Stimulated activated naive B cell treated with anti-CD40 and anti-IgM and Interleukin-4, amounts not matched to agents 10 μg/mL and 1 μg/mL and 100 μg/mL, for 72 hours (primary cell): ENCODE measurements around the gene RFX4.
A peak's percentile ranks its signal among the peaks of the same experiment; 100 is the strongest.

Experiments used
- ATAC-seq, 2 donors: fragments of 150-1000 bp; cut with Tn5 transposase; replicated peaks; 2 replicates each; pipeline ENCODE4 v1.10.0; 2021; ENCODE audit warnings: moderate library complexity in 1 of 2
- DNase-seq: peaks from one replicate; pipeline ENCODE4 v3.0.0; 2021
- H3K27ac Mint-ChIP-seq: one replicate; pipeline ENCODE4 v1.8.0; 2022; ENCODE audit warnings: mild to moderate bottlenecking, mixed read lengths
- H3K27me3 Mint-ChIP-seq, 2 donors: one replicate each; pipeline ENCODE4 v1.8.0; 2022; ENCODE audit warnings: mixed read lengths in 2 of 2
- H3K36me3 Mint-ChIP-seq, 2 donors: one replicate each; pipeline ENCODE4 v1.8.0; 2022; ENCODE audit warnings: mixed read lengths in 2 of 2, mild to moderate bottlenecking in 1 of 2
- H3K4me1 Mint-ChIP-seq, 2 donors: one replicate each; pipeline ENCODE4 v1.8.0; 2022; ENCODE audit warnings: mixed read lengths in 2 of 2, mild to moderate bottlenecking in 1 of 2
- H3K4me3 Mint-ChIP-seq, 2 donors: one replicate each; pipeline ENCODE4 v1.8.0; 2022; ENCODE audit warnings: mild to moderate bottlenecking in 2 of 2, mixed read lengths in 2 of 2, moderate library complexity in 1 of 2
- H3K9me3 Mint-ChIP-seq, 2 donors: one replicate each; pipeline ENCODE4 v1.8.0; 2022; ENCODE audit warnings: mixed read lengths in 2 of 2, mild to moderate bottlenecking in 1 of 2

RFX4 gene

DNA sequence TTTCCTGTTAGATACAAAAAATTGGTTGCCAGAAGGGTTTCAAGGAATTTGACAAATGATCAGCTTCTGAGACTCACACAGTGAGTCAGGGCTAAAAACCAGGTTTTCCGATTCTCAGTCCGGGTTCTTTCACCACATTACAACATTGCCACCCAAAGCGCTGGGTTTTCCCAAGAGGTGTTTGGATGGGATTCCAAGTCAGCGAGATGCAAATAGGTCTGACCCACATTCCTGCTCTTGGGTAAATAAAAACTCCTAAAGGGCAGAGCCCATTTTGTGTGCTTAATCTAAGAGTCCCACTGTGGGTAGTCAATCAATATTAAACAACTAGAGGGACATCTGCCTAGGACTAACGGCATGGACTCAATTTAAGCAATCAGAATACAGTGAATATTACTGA is 186.3 kb downstream of the RFX4 start:
- Mint-ChIP-seq H3K4me1 (peaks cover 4 to 7% of the 10 kb centered on the region in 2 donors), H3K36me3 (peaks cover 0 to under 1% of the 10 kb centered on the region in 2 donors), H3K9me3 (no peaks in the 10 kb centered on the region), H3K27me3 (peaks cover 21 to 41% of the 10 kb centered on the region in 2 donors), H3K27ac (no peak overlapping the region), H3K4me3 (no peak overlapping the region)
- ATAC-seq, result no peak
- no peak for DNase-seq

DNA sequence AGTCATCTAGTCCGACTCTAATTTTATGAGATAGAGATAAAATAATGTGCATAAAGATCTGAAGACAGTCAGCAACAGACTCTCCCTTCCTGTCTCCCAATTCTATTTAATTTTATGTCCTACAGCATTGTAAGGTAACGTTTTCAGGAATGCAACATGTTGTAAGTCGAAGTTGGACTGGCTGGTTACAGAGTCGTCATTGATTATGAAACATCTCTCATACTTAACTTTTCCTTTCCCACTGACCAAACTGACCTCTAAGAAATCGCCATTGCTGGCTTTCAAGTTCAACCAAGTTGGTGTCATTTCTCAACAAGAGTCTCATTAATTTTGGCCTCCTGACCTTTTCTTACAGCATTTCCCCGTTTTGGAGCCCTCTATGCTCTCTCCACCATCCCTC is 186.7 kb downstream of the RFX4 start:
- Mint-ChIP-seq H3K27me3 (peaks cover 21 to 39% of the 10 kb centered on the region in 2 donors), H3K27ac (no peak overlapping the region), H3K36me3 (peaks cover 0 to 5% of the 10 kb centered on the region in 2 donors), H3K4me3 (no peak overlapping the region), H3K9me3 (no peaks in the 10 kb centered on the region), H3K4me1 (peaks cover 4 to 9% of the 10 kb centered on the region in 2 donors)
- no peak for ATAC-seq
- no peak for DNase-seq

DNA sequence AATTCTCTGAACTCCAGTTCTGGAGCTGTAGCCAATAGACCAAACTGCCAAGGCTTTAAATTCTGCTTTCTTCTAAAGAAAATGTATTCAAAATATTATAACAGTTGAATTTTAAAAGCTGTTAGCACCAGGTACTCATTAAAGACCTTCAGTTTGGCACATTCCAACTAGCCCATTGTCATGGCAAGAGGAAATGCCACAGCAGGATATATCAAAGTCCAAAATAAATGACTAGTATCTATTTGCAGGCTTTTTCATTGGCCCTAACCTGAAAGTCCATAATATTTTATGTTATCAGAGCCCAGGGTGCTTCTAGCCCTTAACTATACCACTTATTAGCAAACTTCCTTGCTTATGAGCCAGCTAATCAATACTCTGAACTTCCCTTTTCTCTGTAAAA is 188.6 kb downstream of the RFX4 start:
- Mint-ChIP-seq H3K27me3 (peaks cover 28 to 45% of the 10 kb centered on the region in 2 donors), H3K27ac (no peak overlapping the region), H3K4me3 (no peak overlapping the region), H3K36me3 (peaks cover 3 to 9% of the 10 kb centered on the region in 2 donors), H3K9me3 (no peaks in the 10 kb centered on the region), H3K4me1 (peaks cover 17 to 22% of the 10 kb centered on the region in 2 donors)
- DNase-seq (no peak), ATAC-seq (no peak)

DNA sequence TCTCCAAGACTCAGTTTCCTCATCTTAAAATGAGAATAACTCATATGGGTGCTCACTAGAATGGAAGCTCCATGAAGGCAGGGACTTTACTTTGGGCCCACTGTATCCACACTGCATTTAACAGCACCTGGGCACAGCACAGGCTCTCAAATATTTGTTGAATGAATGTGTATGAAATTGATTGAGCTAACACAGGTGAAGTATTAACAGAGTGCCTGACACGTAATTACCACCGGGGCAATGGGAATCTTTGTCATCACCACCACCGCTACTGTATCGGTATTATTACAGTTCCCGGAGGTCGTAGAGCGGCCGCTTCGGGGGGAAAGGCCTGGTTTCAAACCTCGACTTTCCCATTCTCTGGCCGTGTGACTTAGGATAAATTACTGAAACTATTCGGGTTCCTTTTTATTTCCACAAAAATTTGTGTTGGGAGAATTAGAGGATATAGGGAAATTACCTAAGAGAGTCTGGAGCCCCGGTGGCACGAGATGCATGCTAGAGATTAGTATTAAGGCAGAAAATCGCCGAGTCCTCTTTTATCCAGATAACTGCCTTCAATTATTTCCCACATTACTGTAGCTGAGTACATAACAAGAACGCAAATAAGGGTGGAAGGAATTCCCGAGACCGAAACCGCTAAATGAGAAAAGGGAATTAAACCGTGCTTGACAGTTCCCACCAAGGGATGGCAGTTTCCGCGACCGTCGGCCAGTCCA is 190.6 kb downstream of the RFX4 start:
- DNase-seq (no peak), ATAC-seq (peak; percentile 3 to 8)
- peak overlapping the region; percentile 94 to 98 for H3K4me3 Mint-ChIP-seq
- H3K9me3 Mint-ChIP-seq, result no peaks in the 10 kb centered on the region
- H3K4me1 Mint-ChIP-seq, result peaks cover 17 to 22% of the 10 kb centered on the region in 2 donors
- peaks cover 17 to 30% of the 10 kb centered on the region in 2 donors for H3K27me3 Mint-ChIP-seq
- peak overlapping the region; percentile 97 for H3K27ac Mint-ChIP-seq
- peaks cover 3 to 9% of the 10 kb centered on the region in 2 donors for H3K36me3 Mint-ChIP-seq

DNA sequence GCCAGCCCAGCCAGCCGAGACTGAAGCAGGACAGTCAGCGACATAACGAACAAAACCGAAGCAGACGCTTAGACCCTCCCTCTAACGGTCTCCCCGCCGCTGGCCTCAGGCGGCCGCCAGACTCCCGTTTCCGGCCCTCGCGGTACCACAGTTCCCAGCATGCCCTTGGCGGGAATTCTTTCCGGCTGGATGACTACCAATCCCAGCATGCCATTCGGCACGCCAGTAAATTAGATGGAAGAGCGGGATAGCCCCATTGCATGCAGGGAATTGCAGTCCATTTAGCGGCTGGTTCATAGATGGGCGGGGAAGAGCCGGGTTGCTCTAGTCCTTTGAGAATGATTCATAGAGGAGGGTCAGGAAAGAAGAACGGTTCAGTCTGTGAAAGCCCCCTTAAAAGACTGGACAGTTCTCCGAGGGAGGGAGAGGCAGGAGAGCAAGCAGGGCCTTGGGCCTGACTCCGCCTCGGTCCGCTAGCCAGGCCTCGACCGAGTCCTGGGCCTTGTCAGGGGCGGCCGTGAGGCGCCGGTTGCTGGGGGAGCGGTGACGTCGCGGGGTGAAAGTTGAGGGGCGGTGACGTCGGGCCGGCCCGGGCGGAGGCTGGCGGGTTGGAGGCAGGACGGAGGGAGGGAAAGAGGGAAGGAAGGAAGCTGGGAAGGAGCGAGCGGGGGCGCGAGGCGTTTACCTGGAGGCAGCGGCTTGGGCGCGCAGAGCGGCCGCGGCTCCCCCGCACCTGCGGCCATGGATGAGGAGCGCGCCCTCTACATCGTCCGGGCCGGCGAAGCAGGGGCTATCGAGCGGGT is 191.4 kb downstream of the RFX4 start, which contains the start of gene RIC8B:
Gene RIC8B, plus strand, starts transcription at position 678 of the 803 bp plus-strand sequence. Its CDS starts 64 bp downstream, at position 742.
- peak; percentile 67 for DNase-seq
- H3K36me3 Mint-ChIP-seq, result peaks cover 3 to 9% of the 10 kb centered on the region in 2 donors
- no peaks in the 10 kb centered on the region for H3K9me3 Mint-ChIP-seq
- H3K27me3 Mint-ChIP-seq, result peaks cover 17 to 25% of the 10 kb centered on the region in 2 donors
- H3K27ac Mint-ChIP-seq, result peak within 1 kb of the TSS; percentile 97
- peak; percentile 86 to 88 for ATAC-seq
- peak within 1 kb of the TSS; percentile 94 to 98 for H3K4me3 Mint-ChIP-seq
- H3K4me1 Mint-ChIP-seq, result peaks cover 17 to 22% of the 10 kb centered on the region in 2 donors

GRCh38 chr12:106774808-106775524 is 192.2 kb downstream of the RFX4 start:
- H3K27ac Mint-ChIP-seq, result peak overlapping the region; percentile 97
- peaks cover 17 to 22% of the 10 kb centered on the region in 2 donors for H3K4me1 Mint-ChIP-seq
- H3K4me3 Mint-ChIP-seq, result peak overlapping the region; percentile 94 to 98

DNA sequence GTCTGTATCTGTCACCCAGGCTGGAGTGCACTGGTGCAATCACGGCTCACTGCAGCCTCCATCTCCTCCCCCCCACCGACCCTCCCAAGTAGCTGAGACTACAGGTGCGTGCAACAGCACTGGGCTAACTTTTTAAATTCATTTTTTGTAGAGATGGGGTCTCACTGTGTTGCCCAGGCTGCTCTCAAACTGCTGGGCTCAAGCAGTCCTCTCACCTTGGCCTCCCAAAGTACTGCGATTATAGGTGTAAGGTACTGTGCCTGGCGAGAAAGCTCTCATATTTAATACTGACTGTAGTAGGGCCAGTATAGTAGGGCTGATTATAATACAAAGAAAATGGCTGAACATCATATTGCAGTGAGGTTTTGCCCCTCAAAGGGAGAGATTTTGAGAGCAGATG is 194.1 kb downstream of the RFX4 start:
- H3K4me1 Mint-ChIP-seq, result peaks cover 17 to 22% of the 10 kb centered on the region in 2 donors
- peaks cover 11 to 23% of the 10 kb centered on the region in 2 donors for H3K27me3 Mint-ChIP-seq
- no peak for ATAC-seq
- H3K4me3 Mint-ChIP-seq, result no peak overlapping the region
- H3K9me3 Mint-ChIP-seq, result no peaks in the 10 kb centered on the region
- DNase-seq, result no peak
- H3K27ac Mint-ChIP-seq, result no peak overlapping the region
- peaks cover 3 to 9% of the 10 kb centered on the region in 2 donors for H3K36me3 Mint-ChIP-seq

More at GRCh38 chr12:106774808-106775524, 192.2 kb downstream of the RFX4 start:
- DNase-seq (no peak), ATAC-seq (peak; percentile 6 to 22)
- Mint-ChIP-seq H3K36me3 (peaks cover 3 to 9% of the 10 kb centered on the region in 2 donors), H3K9me3 (no peaks in the 10 kb centered on the region), H3K27me3 (peaks cover 11 to 23% of the 10 kb centered on the region in 2 donors)

DNA sequence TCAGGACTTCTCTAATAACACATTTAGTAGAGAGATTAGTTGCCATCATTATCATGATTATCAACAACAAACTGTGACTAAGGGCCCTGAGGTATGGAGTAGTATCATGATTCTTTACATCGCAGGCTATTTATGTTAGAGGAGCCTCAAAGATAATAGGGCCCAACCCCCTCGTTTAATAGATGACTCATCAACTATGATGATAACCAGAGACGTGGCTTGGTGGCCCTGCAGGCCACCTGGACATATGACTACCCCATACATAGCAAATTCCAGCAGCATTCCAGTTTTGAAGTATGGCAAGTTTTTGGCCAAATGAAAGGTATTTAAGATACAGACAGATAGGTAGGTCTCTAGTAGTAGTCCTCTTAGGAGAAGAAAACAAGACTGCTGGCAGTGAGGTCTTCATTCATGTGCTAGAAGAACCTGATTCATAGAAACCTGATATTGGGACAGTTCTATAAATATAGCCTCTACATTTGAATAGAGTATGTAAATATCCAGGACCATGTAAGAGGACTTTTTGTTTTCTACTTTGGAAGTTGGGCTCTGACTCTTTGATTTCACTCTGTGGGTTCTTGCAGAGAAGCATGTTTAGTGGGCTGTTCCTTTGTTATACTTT is 197.3 kb downstream of the RFX4 start:
- H3K27ac Mint-ChIP-seq, result no peak overlapping the region
- no peak for ATAC-seq
- H3K27me3 Mint-ChIP-seq, result peaks cover 8 to 10% of the 10 kb centered on the region in 2 donors
- no peak for DNase-seq
- peaks cover 8 to 9% of the 10 kb centered on the region in 2 donors for H3K4me1 Mint-ChIP-seq
- H3K9me3 Mint-ChIP-seq, result no peaks in the 10 kb centered on the region
- peaks cover 0 to 9% of the 10 kb centered on the region in 2 donors for H3K36me3 Mint-ChIP-seq
- H3K4me3 Mint-ChIP-seq, result no peak overlapping the region

DNA sequence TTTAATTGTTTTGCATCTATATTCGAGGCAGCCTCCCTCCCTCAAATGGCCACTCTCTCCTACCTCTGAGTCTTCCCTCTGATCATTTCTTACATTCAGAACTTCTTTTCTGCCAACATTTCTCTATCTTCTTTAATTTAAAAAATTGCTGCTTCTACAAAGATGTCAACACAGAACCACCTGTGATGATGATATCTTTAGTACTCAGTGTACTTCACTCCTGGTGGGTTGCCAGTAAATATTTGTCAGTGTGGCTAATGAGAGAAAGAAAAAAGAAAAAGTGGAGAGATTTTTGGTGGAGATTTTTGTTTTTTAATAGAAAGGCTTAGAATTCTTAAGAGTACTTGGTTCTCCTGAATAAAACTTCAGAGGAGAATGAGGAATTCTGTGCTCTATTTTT is 199.8 kb downstream of the RFX4 start:
- Mint-ChIP-seq H3K4me3 (no peak overlapping the region), H3K4me1 (peaks cover 0 to 2% of the 10 kb centered on the region in 2 donors), H3K9me3 (peaks cover 0 to 2% of the 10 kb centered on the region in 2 donors), H3K27ac (no peak overlapping the region), H3K27me3 (no peaks in the 10 kb centered on the region), H3K36me3 (peaks cover 3 to 13% of the 10 kb centered on the region in 2 donors)
- ATAC-seq (no peak), DNase-seq (no peak)

DNA sequence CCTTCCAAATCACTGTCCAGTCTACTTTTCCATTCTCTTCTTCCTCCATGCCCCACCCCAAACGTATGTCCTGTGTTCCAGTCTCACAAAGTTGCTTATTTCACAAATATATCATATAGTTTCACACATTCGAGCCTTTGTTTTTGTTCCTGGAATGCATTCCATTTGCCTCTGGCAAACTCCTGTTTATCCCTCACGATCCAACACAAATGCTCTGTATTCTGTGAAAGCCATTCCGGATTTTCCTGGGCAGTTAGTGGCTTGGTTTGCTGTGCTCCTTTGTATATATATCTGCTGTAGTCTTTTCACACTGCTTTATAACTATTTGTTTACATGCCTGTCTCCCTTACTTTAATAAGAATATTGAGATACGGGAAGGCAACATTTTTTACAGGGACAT is 200.7 kb downstream of the RFX4 start:
- no peak overlapping the region for H3K27ac Mint-ChIP-seq
- peaks cover 0 to 5% of the 10 kb centered on the region in 2 donors for H3K9me3 Mint-ChIP-seq
- peaks cover 8 to 22% of the 10 kb centered on the region in 2 donors for H3K36me3 Mint-ChIP-seq
- DNase-seq (no peak), ATAC-seq (no peak)
- H3K4me1 Mint-ChIP-seq, result peaks cover 0 to 2% of the 10 kb centered on the region in 2 donors
- H3K4me3 Mint-ChIP-seq, result no peak overlapping the region
- H3K27me3 Mint-ChIP-seq, result no peaks in the 10 kb centered on the region

- no peak for DNase-seq
- Mint-ChIP-seq H3K9me3 (peaks cover 0 to 6% of the 10 kb centered on the region in 2 donors), H3K36me3 (peaks cover 19 to 26% of the 10 kb centered on the region in 2 donors), H3K4me1 (peaks cover 0 to 2% of the 10 kb centered on the region in 2 donors), H3K27me3 (no peaks in the 10 kb centered on the region), H3K4me3 (no peak overlapping the region), H3K27ac (no peak overlapping the region)
- no peak for ATAC-seq
These were observed 207.2 kb downstream of the RFX4 start for GRCh38 chr12:106790020-106790419.

DNA sequence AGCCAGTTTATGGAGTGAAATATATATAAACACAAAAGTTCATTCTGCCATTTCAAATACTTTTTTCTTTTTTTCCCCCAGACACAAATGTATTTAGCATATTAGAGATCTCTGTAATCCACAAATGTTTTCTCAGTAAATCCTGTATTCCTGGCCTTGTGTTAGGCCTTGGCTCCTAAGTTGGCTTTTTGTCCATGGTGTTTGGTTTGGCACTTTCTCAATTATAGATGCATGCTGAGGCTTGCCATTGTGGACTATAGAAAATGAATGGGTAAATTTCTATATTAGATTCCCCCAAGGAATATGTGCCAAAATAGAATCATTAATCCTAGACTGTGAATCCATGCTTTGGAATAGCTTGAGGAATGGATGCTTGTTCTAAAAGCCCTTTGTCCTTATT is 208.7 kb downstream of the RFX4 start:
- peaks cover 0 to 2% of the 10 kb centered on the region in 2 donors for H3K4me1 Mint-ChIP-seq
- H3K27ac Mint-ChIP-seq, result no peak overlapping the region
- H3K27me3 Mint-ChIP-seq, result no peaks in the 10 kb centered on the region
- DNase-seq (no peak), ATAC-seq (no peak)
- H3K4me3 Mint-ChIP-seq, result no peak overlapping the region
- peaks cover 0 to 6% of the 10 kb centered on the region in 2 donors for H3K9me3 Mint-ChIP-seq
- H3K36me3 Mint-ChIP-seq, result peaks cover 19 to 26% of the 10 kb centered on the region in 2 donors

GRCh38 chr12:106794369-106794768 is 211.6 kb downstream of the RFX4 start:
- H3K9me3 Mint-ChIP-seq, result no peaks in the 10 kb centered on the region
- H3K27me3 Mint-ChIP-seq, result no peaks in the 10 kb centered on the region
- no peaks in the 10 kb centered on the region for H3K4me1 Mint-ChIP-seq
- no peak for DNase-seq
- H3K36me3 Mint-ChIP-seq, result peaks cover 5 to 7% of the 10 kb centered on the region in 2 donors
- H3K27ac Mint-ChIP-seq, result no peak overlapping the region
- ATAC-seq, result no peak
- H3K4me3 Mint-ChIP-seq, result no peak overlapping the region
